GM12801 (cell line): Measurements from ENCODE around the gene EFCAB8.

Experiments used
- CTCF ChIP-seq: IDR thresholded peaks from one replicate; pipeline ENCODE4 v1.5.1; 2011; ENCODE audit warnings: control low read depth; ENCODE audit not compliant: insufficient read length; ENCODE audit errors: extremely low read depth

Gene EFCAB8

GRCh38 chr20:32991792-32992641 is 133.3 kb downstream of the EFCAB8 start:
- no peak for TF ChIP-seq CTCF

- no peak for TF ChIP-seq CTCF
Measured at GRCh38 chr20:32993496-32994050, 134.8 kb downstream of the EFCAB8 start.

- no peak for TF ChIP-seq CTCF
Measured at GRCh38 chr20:32995802-32996201, 137.1 kb downstream of the EFCAB8 start.

GRCh38 chr20:32997431-32997830 is 138.7 kb downstream of the EFCAB8 start:
- TF ChIP-seq CTCF: no peak

GRCh38 chr20:32999603-33000250 is 141.0 kb downstream of the EFCAB8 start:
- TF ChIP-seq CTCF: no peak

GRCh38 chr20:33000802-33001466 is 142.2 kb downstream of the EFCAB8 start:
- no peak for TF ChIP-seq CTCF
